GM12878 (cell line): ENCODE data around the gene QPCT. TPM values are rescaled to one million over a fixed set of nuclear protein-coding genes. Genes with fewer than 3 reads are reported as not detected.

Experiments
- BHLHE40 ChIP-seq, 2 experiments: fragments of 450-650 bp in 1 of 2; IDR thresholded peaks; 2 replicates each; pipeline ENCODE4 v1.6.1; 2011 to 2017; ENCODE audit warnings: low read depth in 2 of 2, borderline replicate concordance in 1 of 2, improper control_type of control experiment in 1 of 2, low read length in 1 of 2, mild to moderate bottlenecking in 1 of 2
- ESRRA ChIP-seq: IDR thresholded peaks from 2 replicates; pipeline ENCODE4 v1.6.1; 2012; ENCODE audit warnings: mild to moderate bottlenecking, low read length, improper control_type of control experiment
- HCFC1 ChIP-seq: fragments of 150-350 bp; IDR thresholded peaks from 2 replicates; pipeline ENCODE4 v1.6.1; 2014; ENCODE audit warnings: low read length
- JUND ChIP-seq: IDR thresholded peaks from 2 replicates; pipeline ENCODE4 v1.6.1; 2012; ENCODE audit warnings: low read depth, mild to moderate bottlenecking, low read length, improper control_type of control experiment, moderate library complexity
- PAX8 ChIP-seq: fragments of 450-650 bp; IDR thresholded peaks from 2 replicates; pipeline ENCODE4 v1.6.1; 2017; ENCODE audit warnings: mild to moderate bottlenecking, moderate library complexity
- PML ChIP-seq: IDR thresholded peaks from 2 replicates; pipeline ENCODE4 v1.6.1; 2012; ENCODE audit warnings: low read length, inconsistent platforms
- POLR2A ChIP-seq: IDR thresholded peaks from 2 replicates; pipeline ENCODE4 v1.6.1; 2011; ENCODE audit warnings: low read depth, mild to moderate bottlenecking, low read length
- POLR2AphosphoS5 ChIP-seq: IDR thresholded peaks from 2 replicates; pipeline ENCODE4 v1.6.1; 2011; ENCODE audit warnings: mild to moderate bottlenecking, low read length, inconsistent platforms
- RCOR1 ChIP-seq: conservative IDR thresholded peaks from 2 replicates; pipeline ENCODE4 v1.6.1; 2012; ENCODE audit warnings: low read depth, low read length, improper control_type of control experiment
- SKIL ChIP-seq: fragments of 450-650 bp; IDR thresholded peaks from 2 replicates; pipeline ENCODE4 v1.6.1; 2017; ENCODE audit warnings: mild to moderate bottlenecking, low read depth, inconsistent platforms; ENCODE audit not compliant: poor library complexity, severe bottlenecking
- SMC3 ChIP-seq: IDR thresholded peaks from 2 replicates; pipeline ENCODE4 v1.6.1; 2011; ENCODE audit warnings: low read length, improper control_type of control experiment, borderline replicate concordance
- TARDBP ChIP-seq: IDR thresholded peaks from 2 replicates; pipeline ENCODE4 v1.6.1; 2016; ENCODE audit warnings: borderline replicate concordance
- ZNF217 ChIP-seq: fragments of 450-650 bp; IDR thresholded peaks from 2 replicates; pipeline ENCODE4 v1.6.1; 2017; ENCODE audit warnings: antibody characterized with exemption, mild to moderate bottlenecking
- ZNF592 ChIP-seq: fragments of 450-650 bp; IDR thresholded peaks from 2 replicates; pipeline ENCODE4 v1.6.1; 2017; ENCODE audit warnings: mild to moderate bottlenecking, moderate library complexity
- polyA plus RNA-seq, 11 experiments: library from polyadenylated mRNA; depleted of rRNA in 4 of 11; unstranded in 6 of 11; stranded (reverse) in 5 of 11; fragments of >200 nt; fragmentation: Nextera tagmentation in 4 of 11; fragmentation: Illumina TruSeq in 1 of 11; extraction: Ambion mirVana in 4 of 11; extraction: Trizol in 1 of 11; gene quantifications; 1 replicate in 1 of 11; 2 replicates in 10 of 11; pipeline versions ENCODE4 v1.2.1 to v1.2.3, GENCODE V29; 2011 to 2016; ENCODE audit warnings: inconsistent platforms in 2 of 11, missing spikeins in 2 of 11, low read depth in 1 of 11
- total RNA-seq, 4 experiments: library from RNA; depleted of rRNA in 3 of 4; stranded (reverse); fragments of >200 nt in 3 of 4; fragmentation: Illumina TruSeq in 1 of 4; extraction: Trizol in 1 of 4; gene quantifications; 2 replicates each; pipeline versions ENCODE4 v1.2.1 to v1.2.3, GENCODE V29; 2013 to 2021
- TF ChIP-seq, protein P1 (sequence below): IDR thresholded peaks from 2 replicates; pipeline ENCODE4 v1.6.1; 2012; ENCODE audit warnings: improper control_type of control experiment, low read depth, low read length; ENCODE audit not compliant: insufficient replicate concordance

QPCT gene
- total and polyA plus RNA-seq, 10 of the 15 experiments (the other 5 are each of a cell fraction or from before 2014, with no cell fraction given): 0.14 to 0.86 (median 0.18) TPM; not detected in 1

DNA sequence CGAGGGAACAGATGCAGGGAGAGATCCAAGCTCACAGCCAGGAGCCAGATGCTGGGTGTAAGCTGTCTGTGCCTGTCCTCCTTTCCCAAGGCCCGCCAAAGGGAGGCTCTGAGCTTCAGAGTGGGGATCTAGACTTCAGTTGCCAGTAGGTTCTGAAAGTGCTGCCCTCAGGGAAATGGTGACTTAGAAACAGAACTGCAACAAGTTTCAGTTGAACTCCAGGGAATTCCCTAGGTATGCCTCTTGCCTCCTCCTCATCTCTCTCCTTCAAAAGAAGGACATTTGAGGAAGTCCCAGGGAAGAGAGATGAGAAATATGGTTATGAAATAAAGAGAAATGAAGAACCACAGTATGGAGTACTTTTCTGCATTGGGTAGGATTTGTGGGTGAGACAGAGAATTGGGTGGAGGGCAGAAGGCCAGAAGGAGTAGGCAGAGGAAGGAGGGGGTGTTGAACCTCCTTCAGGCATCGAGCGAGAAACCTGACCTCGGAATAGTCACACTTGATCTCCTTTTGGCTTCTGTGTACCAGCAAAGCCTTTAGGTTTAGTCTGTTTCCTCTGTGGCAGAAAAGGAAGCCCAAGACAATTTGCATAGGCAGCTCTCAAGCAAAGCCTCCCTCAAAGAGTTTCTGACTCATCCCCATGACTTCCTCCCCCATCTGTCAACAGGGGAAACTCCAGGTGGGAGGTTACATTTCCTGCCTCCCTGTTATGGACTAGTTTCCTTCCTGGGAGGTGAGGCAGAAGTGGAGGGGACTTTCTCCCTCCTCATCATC is 45.7 kb downstream of the QPCT start (continued):
- TF ChIP-seq SKIL (peak; percentile 87), POLR2AphosphoS5 (no peak), PML (peak; percentile 83), ZNF217 (peak; percentile 64), JUND (no peak), ESRRA (no peak), SMC3 (peak; percentile 14; the same call in 1 of the 2 replicates), ZNF592 (no peak), HCFC1 (no peak), TARDBP (no peak), RCOR1 (no peak), POLR2A (no peak), BHLHE40 (IDR thresholded peaks at IDR 0.05; ENCODE audit: borderline replicate concordance in 1 of 2, low read depth in 2 of 2, low read length in 1 of 2) (peak; percentile 65 to 73), PAX8 (no peak)
- TF ChIP-seq, protein P1, sequence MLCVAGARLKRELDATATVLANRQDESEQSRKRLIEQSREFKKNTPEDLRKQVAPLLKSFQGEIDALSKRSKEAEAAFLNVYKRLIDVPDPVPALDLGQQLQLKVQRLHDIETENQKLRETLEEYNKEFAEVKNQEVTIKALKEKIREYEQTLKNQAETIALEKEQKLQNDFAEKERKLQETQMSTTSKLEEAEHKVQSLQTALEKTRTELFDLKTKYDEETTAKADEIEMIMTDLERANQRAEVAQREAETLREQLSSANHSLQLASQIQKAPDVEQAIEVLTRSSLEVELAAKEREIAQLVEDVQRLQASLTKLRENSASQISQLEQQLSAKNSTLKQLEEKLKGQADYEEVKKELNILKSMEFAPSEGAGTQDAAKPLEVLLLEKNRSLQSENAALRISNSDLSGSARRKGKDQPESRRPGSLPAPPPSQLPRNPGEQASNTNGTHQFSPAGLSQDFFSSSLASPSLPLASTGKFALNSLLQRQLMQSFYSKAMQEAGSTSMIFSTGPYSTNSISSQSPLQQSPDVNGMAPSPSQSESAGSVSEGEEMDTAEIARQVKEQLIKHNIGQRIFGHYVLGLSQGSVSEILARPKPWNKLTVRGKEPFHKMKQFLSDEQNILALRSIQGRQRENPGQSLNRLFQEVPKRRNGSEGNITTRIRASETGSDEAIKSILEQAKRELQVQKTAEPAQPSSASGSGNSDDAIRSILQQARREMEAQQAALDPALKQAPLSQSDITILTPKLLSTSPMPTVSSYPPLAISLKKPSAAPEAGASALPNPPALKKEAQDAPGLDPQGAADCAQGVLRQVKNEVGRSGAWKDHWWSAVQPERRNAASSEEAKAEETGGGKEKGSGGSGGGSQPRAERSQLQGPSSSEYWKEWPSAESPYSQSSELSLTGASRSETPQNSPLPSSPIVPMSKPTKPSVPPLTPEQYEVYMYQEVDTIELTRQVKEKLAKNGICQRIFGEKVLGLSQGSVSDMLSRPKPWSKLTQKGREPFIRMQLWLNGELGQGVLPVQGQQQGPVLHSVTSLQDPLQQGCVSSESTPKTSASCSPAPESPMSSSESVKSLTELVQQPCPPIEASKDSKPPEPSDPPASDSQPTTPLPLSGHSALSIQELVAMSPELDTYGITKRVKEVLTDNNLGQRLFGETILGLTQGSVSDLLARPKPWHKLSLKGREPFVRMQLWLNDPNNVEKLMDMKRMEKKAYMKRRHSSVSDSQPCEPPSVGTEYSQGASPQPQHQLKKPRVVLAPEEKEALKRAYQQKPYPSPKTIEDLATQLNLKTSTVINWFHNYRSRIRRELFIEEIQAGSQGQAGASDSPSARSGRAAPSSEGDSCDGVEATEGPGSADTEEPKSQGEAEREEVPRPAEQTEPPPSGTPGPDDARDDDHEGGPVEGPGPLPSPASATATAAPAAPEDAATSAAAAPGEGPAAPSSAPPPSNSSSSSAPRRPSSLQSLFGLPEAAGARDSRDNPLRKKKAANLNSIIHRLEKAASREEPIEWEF: no peak
